Measurements from ENCODE around the gene PRTFDC1. TPM values are rescaled to one million over a fixed set of nuclear protein-coding genes. Genes with fewer than 3 reads are reported as not detected.

Gene PRTFDC1
- total and polyA plus RNA-seq, 2 of the 13 experiments (the other 11 are each of a cell fraction or from before 2014, with no cell fraction given): not detected

- H3K79me2 ChIP-seq (ENCODE audit: insufficient read depth, low read length): no peaks in the 10 kb centered on the region
- ATAC-seq (no peak), DNase-seq (ENCODE audit: low spot score) (no peak), FAIRE-seq (no peak)
- in situ Hi-C loops (cut with HindIII; ENCODE audit: extremely low pct_ligation_motif_present, low pct_unique_long_range_greater_than_20kb): loop anchor here (25.0 kb wide), 1 partner anchor 347 kb away; no protein-coding TSS in a partner anchor
- 27% methylated on average over 3 of the region's 3 CpGs for WGBS (ENCODE audit: low lambda C conversion rate)
- H3K27ac ChIP-seq (ENCODE audit: extremely low read length, insufficient read depth, low read length): no peak overlapping the region
- peaks cover 0 to 1% of the 10 kb centered on the region in 2 experiments; a peak in 2 of 5 replicates for H3K27me3 ChIP-seq (ENCODE audit: control insufficient read depth in 1 of 2, insufficient read depth in 2 of 2, low read length in 2 of 2)
- no peak overlapping the region for H3K4me3 ChIP-seq (replicated peaks in 1 of 3; ENCODE audit: insufficient read depth in 1 of 3, low read depth in 2 of 3, low read length in 3 of 3)
- intact Hi-C loops (cut with micrococcal nuclease; ENCODE audit: unreplicated experiment): no loop called here
- H2AFZ ChIP-seq (ENCODE audit: low read length): no peak overlapping the region
- BruUV-seq (replicated peaks): no TSS peak
- H3K9me3 ChIP-seq (ENCODE audit: low read length): no peaks in the 10 kb centered on the region
- TF ChIP-seq ZSCAN25 (CRISPR knock-in tag; IDR thresholded peaks at IDR 0.05) (no peak), SRSF4 (IDR thresholded peaks at IDR 0.05; ENCODE audit: low read depth, low read length, poor library complexity, severe bottlenecking) (no peak), NFKB2 (CRISPR knock-in tag; IDR thresholded peaks at IDR 0.05; ENCODE audit: borderline replicate concordance) (no peak), SMARCE1 (IDR thresholded peaks at IDR 0.05; ENCODE audit: borderline replicate concordance) (no peak), ZNF292 (CRISPR knock-in tag; IDR thresholded peaks at IDR 0.05; ENCODE audit: borderline replicate concordance, low read depth) (no peak)
- no peaks in the 10 kb centered on the region for H4K20me1 ChIP-seq (ENCODE audit: insufficient read depth, low read length)
- ChIA-PET POLR2A (no interaction called here), CTCF (ENCODE audit: low intra/inter-chr PET ratio, low total read pairs) (no interaction called here)
- no peak overlapping the region for H3K4me2 ChIP-seq (ENCODE audit: low read depth, low read length)
- H3K36me3 ChIP-seq (replicated peaks in 1 of 2; ENCODE audit: control insufficient read depth in 1 of 2, insufficient read depth in 2 of 2, low read length in 2 of 2): no peaks in the 10 kb centered on the region
- no peak overlapping the region for H3K9ac ChIP-seq (ENCODE audit: insufficient read depth, low read depth, low read length)
- H3K4me1 ChIP-seq (ENCODE audit: insufficient read depth, low read length): no peaks in the 10 kb centered on the region
These were observed 31.5 kb upstream of the PRTFDC1 start for GRCh38 chr10:24983946-24984345.

- ATAC-seq (no peak), DNase-seq (ENCODE audit: low spot score) (no peak), FAIRE-seq (no peak)
- Histone ChIP-seq H3K27me3 (ENCODE audit: control insufficient read depth in 1 of 2, insufficient read depth in 2 of 2, low read length in 2 of 2) (no peaks in the 10 kb centered on the region; a peak in 2 of 5 replicates), H3K36me3 (replicated peaks in 1 of 2; ENCODE audit: control insufficient read depth in 1 of 2, insufficient read depth in 2 of 2, low read length in 2 of 2) (no peaks in the 10 kb centered on the region), H2AFZ (ENCODE audit: low read length) (no peak overlapping the region), H3K4me2 (ENCODE audit: low read depth, low read length) (no peak overlapping the region), H3K27ac (ENCODE audit: extremely low read length, insufficient read depth, low read length) (no peak overlapping the region), H3K4me3 (replicated peaks in 1 of 3; ENCODE audit: insufficient read depth in 1 of 3, low read depth in 2 of 3, low read length in 3 of 3) (no peak overlapping the region), H3K79me2 (ENCODE audit: insufficient read depth, low read length) (no peaks in the 10 kb centered on the region), H3K9me3 (ENCODE audit: low read length) (no peaks in the 10 kb centered on the region), H3K9ac (ENCODE audit: insufficient read depth, low read depth, low read length) (no peak overlapping the region), H3K4me1 (ENCODE audit: insufficient read depth, low read length) (no peaks in the 10 kb centered on the region), H4K20me1 (ENCODE audit: insufficient read depth, low read length) (no peaks in the 10 kb centered on the region)
- no TSS peak for BruUV-seq (replicated peaks)
- POLR2A ChIA-PET: no interaction called here
- 87% methylated on average over 4 of the region's 4 CpGs for WGBS (ENCODE audit: low lambda C conversion rate)
- in situ Hi-C loops (cut with HindIII; ENCODE audit: extremely low pct_ligation_motif_present, low pct_unique_long_range_greater_than_20kb) (loop anchor here (25.0 kb wide), 1 partner anchor 346 kb away; no protein-coding TSS in a partner anchor), intact Hi-C loops (cut with micrococcal nuclease; ENCODE audit: unreplicated experiment) (no loop called here)
- CTCF ChIA-PET (ENCODE audit: low intra/inter-chr PET ratio, low total read pairs): no interaction called here
- TF ChIP-seq ZNF879 (CRISPR knock-in tag; IDR thresholded peaks at IDR 0.05) (no peak), ZNF670 (CRISPR knock-in tag; IDR thresholded peaks at IDR 0.05; ENCODE audit: borderline replicate concordance) (no peak), ZBTB7B (CRISPR knock-in tag; IDR thresholded peaks at IDR 0.05) (no peak), ZNF567 (CRISPR knock-in tag; IDR thresholded peaks at IDR 0.05; ENCODE audit: borderline replicate concordance) (no peak), ZNF446 (CRISPR knock-in tag; IDR thresholded peaks at IDR 0.05) (no peak), ZNF24 (IDR thresholded peaks at IDR 0.05) (no peak), RORA (CRISPR knock-in tag; IDR thresholded peaks at IDR 0.05) (no peak), ZBTB2 (CRISPR knock-in tag; IDR thresholded peaks at IDR 0.05; ENCODE audit: low read depth) (no peak), ATF5 (CRISPR knock-in tag; IDR thresholded peaks at IDR 0.05; ENCODE audit: low read depth) (no peak), GRHL1 (CRISPR knock-in tag; conservative IDR thresholded peaks at IDR 0.05) (no peak)
These were observed 30.7 kb upstream of the PRTFDC1 start for GRCh38 chr10:24983130-24983529.
